Spleen (tissue), 11 donors: ENCODE data around the gene IKZF5. TPM values are rescaled to one million over a fixed set of nuclear protein-coding genes. Genes with fewer than 3 reads are reported as not detected.

ENCODE experiments used
- DNase-seq: peaks from one replicate; pipeline ENCODE4 v3.0.0-alpha.2; 2020
- H3K27ac ChIP-seq, 8 donors: fragments of 200-600 bp; sonication (generic) in 7 of 8; 1 replicate in 4 of 8; 2 replicates in 4 of 8; pipeline versions ENCODE4 v1.5.0 to v1.8.0; 2016 to 2021; ENCODE audit warnings: inconsistent platforms in 4 of 8, mild to moderate bottlenecking in 4 of 8, moderate library complexity in 1 of 8
- H3K27me3 ChIP-seq, 7 donors: fragments of 200-600 bp; sonication (generic) in 6 of 7; replicated peaks in 1 of 7; 1 replicate in 4 of 7; 2 replicates in 3 of 7; pipeline versions ENCODE4 v1.5.0 to v1.8.0; 2016 to 2021; ENCODE audit warnings: inconsistent platforms in 3 of 7, mild to moderate bottlenecking in 1 of 7
- H3K36me3 ChIP-seq, 6 donors: fragments of 200-600 bp; sonication (generic) in 5 of 6; 1 replicate in 4 of 6; 2 replicates in 2 of 6; pipeline versions ENCODE4 v1.5.0 to v1.8.0; 2016 to 2021; ENCODE audit warnings: inconsistent platforms in 2 of 6
- H3K4me1 ChIP-seq, 6 donors: fragments of 200-600 bp; sonication (generic) in 5 of 6; 1 replicate in 3 of 6; 2 replicates in 3 of 6; pipeline versions ENCODE4 v1.5.0 to v1.8.0; 2016 to 2021; ENCODE audit warnings: inconsistent platforms in 3 of 6
- H3K4me3 ChIP-seq, 8 donors: fragments of 200-600 bp; sonication (generic) in 7 of 8; 1 replicate in 4 of 8; 2 replicates in 4 of 8; pipeline versions ENCODE4 v1.5.0 to v1.8.0; 2016 to 2021; ENCODE audit warnings: inconsistent platforms in 4 of 8, mild to moderate bottlenecking in 4 of 8, moderate library complexity in 2 of 8
- H3K9me3 ChIP-seq, 8 donors: fragments of 200-600 bp; sonication (generic) in 7 of 8; 1 replicate in 4 of 8; 2 replicates in 4 of 8; pipeline versions ENCODE4 v1.5.0 to v1.8.0; 2016 to 2021; ENCODE audit warnings: inconsistent platforms in 4 of 8
- POLR2A ChIP-seq, 3 donors: fragments of 450-650 bp; IDR thresholded peaks; one replicate each; pipeline ENCODE4 v1.5.1; 2017; ENCODE audit warnings: antibody characterized with exemption in 3 of 3, mild to moderate bottlenecking in 1 of 3
- POLR2AphosphoS5 ChIP-seq, 3 donors: sonication (generic); formaldehyde crosslinking; IDR thresholded peaks; one replicate each; pipeline ENCODE4 v1.5.1; 2017; ENCODE audit warnings: antibody characterized with exemption in 3 of 3
- WGBS, 5 donors: extraction: QIAGEN DNeasy Blood & Tissue Kit in 3 of 5; methylation state at CpG; one replicate each; pipeline versions ENCODE4 v1.1.5 to v1.1.7; 2013 to 2018; 5-methylcytosine and 5-hydroxymethylcytosine counted together
- intact Hi-C: fragments of 100-400 bp; cut with DNase I; formaldehyde crosslinking; loops from one replicate; pipeline ENCODE4 v1.15.0; 2023; ENCODE audit warnings: low total_unique reads
- polyA plus RNA-seq, 3 donors: library from polyadenylated mRNA; stranded (reverse); fragments of 200-250 nt; gene quantifications; one replicate each; pipeline ENCODE4 v1.2.1, GENCODE V29; 2013
- total RNA-seq, 7 donors: library from RNA; depleted of rRNA in 3 of 7; stranded (reverse); fragments of >200 nt in 3 of 7; fragmentation: NEBNext Ultra II Directional in 4 of 7; extraction: Animal tissue kit (Norgen Biotek cat#: 25700) in 4 of 7; gene quantifications; one replicate each; pipeline versions ENCODE4 v1.1.0 to v1.2.1, GENCODE V29; 2016 to 2021
- TF ChIP-seq, protein P1 (sequence below), 11 experiments: fragments of 200-600 bp in 7 of 11; fragments of 450-650 bp in 4 of 11; sonication (generic) in 4 of 11; IDR thresholded peaks in 8 of 11; conservative IDR thresholded peaks in 3 of 11; 1 replicate in 7 of 11; 2 replicates in 4 of 11; pipeline versions ENCODE4 v1.4.0 to v1.8.0; 2016 to 2021; ENCODE audit warnings: antibody characterized with exemption in 11 of 11, inconsistent platforms in 4 of 11, mild to moderate bottlenecking in 1 of 11
- donor health status: healthy with polysubstance abuse.
- donor health status: DM: no; HTN: no; CAD: no; lungs with moderate emphysema.
- donor health status: DM: no; HTN: no; CAD: no.
- donor health status: Bipolar disorder and iron deficiency.
- donor health status: healthy.
- donor health status: DM: no; HTN: no; CAD: no.
- donor health status: DM: yes; HTN: yes; CAD: no.

The IKZF5 gene
- total and polyA plus RNA-seq, 10 donors, result 8.9 to 26.7 (median 16.2) TPM

DNA sequence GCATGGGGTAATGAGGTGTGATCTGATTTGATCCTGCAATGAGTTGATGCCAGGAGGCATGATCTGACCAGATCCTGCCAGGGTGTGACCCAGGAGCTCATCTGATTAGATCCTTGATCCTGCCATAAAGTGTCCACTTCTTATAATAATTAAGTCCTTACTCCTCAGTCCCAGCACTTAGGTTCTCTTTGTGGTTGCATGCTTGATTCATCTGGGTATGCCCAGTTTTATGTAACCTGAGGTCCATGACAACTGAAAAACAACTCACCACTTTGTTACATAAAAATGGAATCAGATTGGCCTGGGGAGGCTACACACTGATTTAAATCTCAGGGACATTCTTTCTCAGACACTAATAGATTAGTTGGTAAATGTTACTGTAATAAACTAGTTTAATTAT is 19.3 kb upstream of the IKZF5 start:
- TF ChIP-seq POLR2A (IDR thresholded peaks at IDR 0.05) (no peak), POLR2AphosphoS5 (IDR thresholded peaks at IDR 0.05) (no peak)
- TF ChIP-seq, protein P1, sequence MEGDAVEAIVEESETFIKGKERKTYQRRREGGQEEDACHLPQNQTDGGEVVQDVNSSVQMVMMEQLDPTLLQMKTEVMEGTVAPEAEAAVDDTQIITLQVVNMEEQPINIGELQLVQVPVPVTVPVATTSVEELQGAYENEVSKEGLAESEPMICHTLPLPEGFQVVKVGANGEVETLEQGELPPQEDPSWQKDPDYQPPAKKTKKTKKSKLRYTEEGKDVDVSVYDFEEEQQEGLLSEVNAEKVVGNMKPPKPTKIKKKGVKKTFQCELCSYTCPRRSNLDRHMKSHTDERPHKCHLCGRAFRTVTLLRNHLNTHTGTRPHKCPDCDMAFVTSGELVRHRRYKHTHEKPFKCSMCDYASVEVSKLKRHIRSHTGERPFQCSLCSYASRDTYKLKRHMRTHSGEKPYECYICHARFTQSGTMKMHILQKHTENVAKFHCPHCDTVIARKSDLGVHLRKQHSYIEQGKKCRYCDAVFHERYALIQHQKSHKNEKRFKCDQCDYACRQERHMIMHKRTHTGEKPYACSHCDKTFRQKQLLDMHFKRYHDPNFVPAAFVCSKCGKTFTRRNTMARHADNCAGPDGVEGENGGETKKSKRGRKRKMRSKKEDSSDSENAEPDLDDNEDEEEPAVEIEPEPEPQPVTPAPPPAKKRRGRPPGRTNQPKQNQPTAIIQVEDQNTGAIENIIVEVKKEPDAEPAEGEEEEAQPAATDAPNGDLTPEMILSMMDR (IDR thresholded peaks at IDR 0.05 in 8 of 11, conservative IDR thresholded peaks at IDR 0.05 in 3 of 11), result no peak
- intact Hi-C loops, result no loop called here
- Histone ChIP-seq H3K9me3 (no peaks in the 10 kb centered on the region), H3K27me3 (no peaks in the 10 kb centered on the region), H3K4me1 (no peaks in the 10 kb centered on the region), H3K4me3 (no peak overlapping the region), H3K27ac (no peak overlapping the region), H3K36me3 (no peaks in the 10 kb centered on the region)
- DNase-seq, result no peak

DNA sequence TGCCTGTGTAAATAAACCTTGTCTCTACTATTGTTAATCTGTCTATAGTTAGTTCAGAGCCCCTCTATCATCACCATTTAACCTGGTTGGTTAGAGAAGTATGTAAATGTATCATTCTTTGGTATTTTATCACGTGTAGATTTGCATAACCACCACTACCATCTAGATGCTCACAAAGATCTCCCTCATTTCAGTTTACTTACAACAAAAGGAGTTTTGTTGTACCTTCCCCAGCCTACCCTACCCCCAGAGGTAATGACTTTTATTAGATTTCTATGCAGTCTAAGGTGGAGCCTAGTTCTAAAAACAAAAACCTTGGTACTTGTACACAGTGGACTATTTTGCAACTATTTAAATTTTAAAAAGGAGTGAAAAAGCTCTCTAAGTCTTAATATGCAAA is 17.7 kb upstream of the IKZF5 start:
- no peaks in the 10 kb centered on the region for H3K27me3 ChIP-seq
- no peaks in the 10 kb centered on the region for H3K9me3 ChIP-seq
- intact Hi-C loops, result no loop called here
- H3K4me1 ChIP-seq, result no peaks in the 10 kb centered on the region
- TF ChIP-seq, protein P1 (IDR thresholded peaks at IDR 0.05 in 8 of 11, conservative IDR thresholded peaks at IDR 0.05 in 3 of 11), result no peak
- TF ChIP-seq POLR2A (IDR thresholded peaks at IDR 0.05) (no peak), POLR2AphosphoS5 (IDR thresholded peaks at IDR 0.05) (no peak)
- H3K36me3 ChIP-seq, result no peaks in the 10 kb centered on the region
- WGBS, 5 donors, result 63 to 83% (median 66%) methylated on average over 1 of the region's 1 CpG
- H3K27ac ChIP-seq, result no peak overlapping the region
- DNase-seq, result no peak
- H3K4me3 ChIP-seq, result no peak overlapping the region

DNA sequence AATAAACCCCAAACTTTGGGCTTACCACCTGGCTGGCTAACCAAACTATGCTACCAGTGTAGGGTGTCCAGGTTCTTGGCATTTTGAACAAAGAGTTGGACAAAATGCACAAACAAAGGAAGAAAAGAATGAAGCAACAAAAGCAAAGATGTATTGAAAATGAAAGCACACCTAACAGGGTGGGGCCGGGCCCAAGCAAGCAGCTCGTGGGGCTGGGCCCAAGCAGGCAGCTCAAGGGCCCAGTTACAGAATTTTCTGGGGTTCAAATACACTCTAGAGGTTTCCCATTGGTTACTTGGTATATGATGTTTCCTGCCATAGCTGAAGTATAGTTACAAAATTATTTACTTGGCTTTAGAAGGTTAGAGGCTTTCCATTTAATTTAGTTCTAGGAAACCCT is 15.9 kb upstream of the IKZF5 start:
- 82 to 97% (median 86%) methylated on average over 2 of the region's 2 CpGs for WGBS, 5 donors
- no peak for TF ChIP-seq POLR2A (IDR thresholded peaks at IDR 0.05)
- no peaks in the 10 kb centered on the region for H3K27me3 ChIP-seq

DNA sequence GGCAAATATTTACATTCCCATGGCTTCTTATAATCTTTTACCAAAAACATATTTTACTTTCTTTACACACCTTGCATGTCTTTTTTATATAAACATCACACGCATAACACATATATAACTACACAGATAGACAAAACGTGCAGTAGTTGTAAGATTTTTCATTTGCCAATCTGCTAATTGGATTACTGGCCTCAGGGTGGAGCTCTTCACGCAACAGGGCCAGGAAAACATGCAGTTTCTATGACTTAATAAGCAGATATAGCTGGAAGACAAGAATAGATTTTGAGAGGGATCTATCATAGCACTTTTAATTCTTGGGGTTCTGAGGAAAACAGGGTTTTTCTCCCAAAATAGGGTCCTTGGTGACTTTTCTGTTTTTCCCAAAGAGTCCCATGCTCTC is 12.9 kb upstream of the IKZF5 start:
- Histone ChIP-seq H3K4me3 (no peak overlapping the region), H3K36me3 (no peaks in the 10 kb centered on the region), H3K27ac (no peak overlapping the region), H3K27me3 (no peaks in the 10 kb centered on the region), H3K9me3 (no peaks in the 10 kb centered on the region), H3K4me1 (no peaks in the 10 kb centered on the region)
- DNase-seq, result no peak
- 73 to 84% (median 75%) methylated on average over 3 of the region's 3 CpGs for WGBS, 5 donors
- intact Hi-C loops, result no loop called here
- TF ChIP-seq POLR2A (IDR thresholded peaks at IDR 0.05), result no peak
- TF ChIP-seq, protein P1 (IDR thresholded peaks at IDR 0.05 in 8 of 11, conservative IDR thresholded peaks at IDR 0.05 in 3 of 11), result no peak
- TF ChIP-seq POLR2AphosphoS5 (IDR thresholded peaks at IDR 0.05), result no peak

More for the DNA sequence above, 15.9 kb upstream of the IKZF5 start:
- Histone ChIP-seq H3K36me3 (no peaks in the 10 kb centered on the region), H3K4me3 (no peak overlapping the region), H3K9me3 (no peaks in the 10 kb centered on the region), H3K27ac (no peak overlapping the region), H3K4me1 (no peaks in the 10 kb centered on the region)
- intact Hi-C loops, result no loop called here
- no peak for DNase-seq
